B cell (primary cell): ENCODE results near the gene HS3ST1.

ENCODE experiments used
- CTCF ChIP-seq: fragments of 200-600 bp; IDR thresholded peaks from one replicate; pipeline ENCODE4 v1.8.0; 2022; ENCODE audit warnings: antibody characterized with exemption, mild to moderate bottlenecking
- EZH2 ChIP-seq: IDR thresholded peaks from 2 replicates; pipeline ENCODE4 v1.6.1; 2012; ENCODE audit warnings: borderline replicate concordance, low read depth, mild to moderate bottlenecking, moderate library complexity, low read length; ENCODE audit not compliant: insufficient read depth, poor library complexity, severe bottlenecking

DNA sequence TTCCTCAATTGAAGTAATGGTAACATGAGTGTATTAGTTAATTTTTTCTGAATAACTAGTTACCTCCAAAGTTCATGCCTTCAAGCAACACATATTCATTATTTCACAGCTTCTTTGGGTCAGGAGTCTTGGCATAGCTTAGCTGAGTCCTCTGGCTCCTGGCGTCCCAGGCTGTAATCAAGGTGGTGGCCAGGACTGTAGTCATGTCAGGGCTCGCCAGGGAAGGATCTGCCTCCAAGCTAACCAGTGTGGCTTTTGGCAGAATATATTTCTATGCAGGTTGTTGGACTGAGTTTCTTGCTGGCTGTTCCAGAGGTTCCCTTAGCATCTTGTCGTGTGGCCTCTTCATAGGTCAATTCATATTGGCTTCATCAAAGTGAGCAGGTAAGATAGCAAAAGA, 10.0 kb upstream of the HS3ST1 start:
- no peak for TF ChIP-seq CTCF
- no peak for TF ChIP-seq EZH2
